Endothelial cell of umbilical vein (primary cell): ENCODE measurements around the gene SDC3. TPM values are rescaled to one million over a fixed set of nuclear protein-coding genes. Genes with fewer than 3 reads are reported as not detected.
A peak's percentile ranks its signal among the peaks of the same experiment; 100 is the strongest.

Experiments
- BruUV-seq: library from RNA; stranded (reverse); fragments of 400-500 nt; replicated peaks from 2 replicates; lab custom pipeline; 2021; lab: Mats Ljungman, UMichigan
- CTCF ChIA-PET: fragments of 300-600, 350-600 bp; sonication (Branson Sonifier 250); formaldehyde crosslinking; loops from one replicate; lab custom pipeline; 2021; ENCODE audit warnings: antibody characterized with exemption, inconsistent platforms; lab: Charles Lee
- POLR2A ChIA-PET: fragments of 300-600, 350-600 bp; sonication (Branson Sonifier 250); formaldehyde crosslinking; loops from one replicate; lab custom pipeline; 2021; ENCODE audit warnings: antibody characterized with exemption, inconsistent platforms; lab: Charles Lee
- DNase-seq: peaks from one replicate; pipeline ENCODE4 v3.0.0-alpha.2; 2011; ENCODE audit warnings: low read depth, low spot score
- FAIRE-seq: peaks from 2 replicates; lab custom pipeline; 2011; peaks lifted over from hg19 to GRCh38; lab: Jason Lieb, UNC
- H2AFZ ChIP-seq: 2 replicates; pipeline ENCODE4 v1.6.0; 2012; ENCODE audit warnings: low read depth, low read length, control low read depth, inconsistent platforms
- H3K27ac ChIP-seq: 2 replicates; pipeline ENCODE4 v1.5.1; 2011; ENCODE audit warnings: low read depth, mild to moderate bottlenecking, control low read depth, low read length, moderate library complexity; ENCODE audit not compliant: insufficient read depth
- H3K27me3 ChIP-seq, 2 experiments: 2 replicates each; pipeline versions ENCODE4 v1.6.0 to v1.6.1; 2011; ENCODE audit warnings: low read length in 2 of 2, mixed read lengths in 1 of 2; ENCODE audit not compliant: control insufficient read depth in 2 of 2, insufficient read depth in 2 of 2
- H3K36me3 ChIP-seq, 2 experiments: 2 replicates in 1 of 2; 3 replicates in 1 of 2; pipeline ENCODE4 v1.5.1; 2011; ENCODE audit warnings: low read length in 2 of 2, mild to moderate bottlenecking in 1 of 2, moderate library complexity in 1 of 2; ENCODE audit not compliant: control insufficient read depth in 2 of 2, insufficient read depth in 2 of 2; ENCODE audit errors: extremely low read depth in 1 of 2
- H3K4me1 ChIP-seq: 3 replicates; pipeline ENCODE4 v1.5.1; 2011; ENCODE audit warnings: mild to moderate bottlenecking, low read length; ENCODE audit not compliant: control insufficient read depth, insufficient read depth; ENCODE audit errors: extremely low read depth
- H3K4me2 ChIP-seq: 2 replicates; pipeline ENCODE4 v1.6.1; 2011; ENCODE audit warnings: low read length, control low read depth, mixed read lengths; ENCODE audit not compliant: insufficient read depth
- H3K4me3 ChIP-seq, 3 experiments: fragments of 200-600 bp in 1 of 3; sonication (generic), shearing (Covaris generic) in 1 of 3; replicated peaks in 1 of 3; 2 replicates each; pipeline ENCODE4 v1.5.1; 2011 to 2016; ENCODE audit warnings: control low read depth in 3 of 3, low read length in 3 of 3, mild to moderate bottlenecking in 2 of 3, inconsistent platforms in 1 of 3, low read depth in 1 of 3, moderate library complexity in 1 of 3; ENCODE audit not compliant: insufficient read depth in 1 of 3
- H3K79me2 ChIP-seq: 2 replicates; pipeline ENCODE4 v1.6.0; 2012; ENCODE audit warnings: low read length, inconsistent platforms; ENCODE audit not compliant: control insufficient read depth, insufficient read depth
- H3K9ac ChIP-seq: replicated peaks from 2 replicates; pipeline ENCODE3; 2011; ENCODE audit warnings: low read length, control low read depth; ENCODE audit not compliant: insufficient read depth; ENCODE audit errors: extremely low read depth
- H3K9me1 ChIP-seq: replicated peaks from 3 replicates; pipeline ENCODE4 v1.6.0; 2011; ENCODE audit warnings: mild to moderate bottlenecking, low read length; ENCODE audit not compliant: control insufficient read depth, insufficient read depth; ENCODE audit errors: extremely low read depth
- H3K9me3 ChIP-seq: replicated peaks from 2 replicates; pipeline ENCODE4 v1.5.1; 2012; ENCODE audit warnings: low read length, inconsistent platforms; ENCODE audit not compliant: control insufficient read depth, insufficient read depth
- H4K20me1 ChIP-seq: replicated peaks from 2 replicates; pipeline ENCODE3; 2011; ENCODE audit warnings: mild to moderate bottlenecking, low read length; ENCODE audit not compliant: control insufficient read depth, insufficient read depth; ENCODE audit errors: extremely low read depth
- CTCF ChIP-seq, 2 donors: IDR thresholded peaks; 1 replicate in 1 of 2; 2 replicates in 1 of 2; pipeline ENCODE4 v1.5.1; 2011; ENCODE audit warnings: low read length in 2 of 2, mild to moderate bottlenecking in 2 of 2, moderate library complexity in 2 of 2, control low read depth in 1 of 2, inconsistent platforms in 1 of 2, low read depth in 1 of 2; ENCODE audit not compliant: insufficient read depth in 1 of 2; ENCODE audit errors: extremely low read depth in 1 of 2
- EZH2 ChIP-seq: IDR thresholded peaks from 2 replicates; pipeline ENCODE4 v1.6.1; 2012; ENCODE audit warnings: borderline replicate concordance, low read depth, mild to moderate bottlenecking, moderate library complexity, low read length, inconsistent platforms; ENCODE audit not compliant: severe bottlenecking
- FOS ChIP-seq: IDR thresholded peaks from 2 replicates; pipeline ENCODE4 v1.6.1; 2011; ENCODE audit warnings: mild to moderate bottlenecking, low read length, moderate library complexity, borderline replicate concordance; ENCODE audit not compliant: insufficient read depth
- GATA2 ChIP-seq: IDR thresholded peaks from 2 replicates; pipeline ENCODE4 v1.7.0; 2011; ENCODE audit warnings: low read depth, mild to moderate bottlenecking, moderate library complexity, mixed read lengths, low read length; ENCODE audit not compliant: insufficient read length, insufficient read depth
- JUN ChIP-seq: IDR thresholded peaks from 2 replicates; pipeline ENCODE4 v1.6.1; 2011; ENCODE audit warnings: borderline replicate concordance, low read depth; ENCODE audit not compliant: insufficient read length, insufficient read depth
- MAX ChIP-seq: IDR thresholded peaks from 2 replicates; pipeline ENCODE4 v1.6.1; 2011; ENCODE audit not compliant: insufficient read depth, insufficient read length
- MYC ChIP-seq: IDR thresholded peaks from one replicate; pipeline ENCODE4 v1.6.1; 2011; ENCODE audit warnings: mild to moderate bottlenecking, low read depth, low read length
- POLR2A ChIP-seq: IDR thresholded peaks from 2 replicates; pipeline ENCODE4 v1.6.1; 2012; ENCODE audit warnings: low read depth, mild to moderate bottlenecking, control low read depth, low read length
- POLR2AphosphoS5 ChIP-seq: IDR thresholded peaks from 2 replicates; pipeline ENCODE4 v1.6.1; 2012; ENCODE audit warnings: low read depth, mild to moderate bottlenecking, control low read depth, low read length, moderate library complexity; ENCODE audit not compliant: insufficient read depth
- dilution Hi-C: fragments of 300-500 bp; cut with MboI; formaldehyde crosslinking; loops from one replicate; pipeline ENCODE4 v1.15.0; 2019; ENCODE audit warnings: low sequenced_read_pairs; ENCODE audit not compliant: extremely low pct_ligation_motif_present
- intact Hi-C: fragments of 100-400 bp; cut with micrococcal nuclease; formaldehyde crosslinking; loops from one replicate; pipeline ENCODE4 v1.10.0; 2022
- polyA plus RNA-seq, 4 experiments: library from polyadenylated mRNA; depleted of rRNA in 3 of 4; stranded (reverse) in 3 of 4; unstranded in 1 of 4; fragments of >200 nt; gene quantifications; 2 replicates each; pipeline versions ENCODE4 v1.2.1 to v1.2.3, GENCODE V29; 2011 to 2012; ENCODE audit warnings: missing spikeins in 1 of 4
- total RNA-seq: library from RNA; stranded (reverse); gene quantifications from 2 replicates; pipeline ENCODE4 v1.2.3, GENCODE V29; 2021

SDC3 gene
- total and polyA plus RNA-seq, 2 donors (not counting 3 experiments of a cell fraction or from before 2014, with no cell fraction given): 7.1 to 25.9 TPM

- Histone ChIP-seq H2AFZ (peak overlapping the region; percentile 55), H3K4me1 (peaks cover 8% of the 10 kb centered on the region), H3K27me3 (no peaks in the 10 kb centered on the region), H3K9me3 (no peaks in the 10 kb centered on the region), H3K36me3 (no peaks in the 10 kb centered on the region), H3K9ac (no peak overlapping the region), H3K27ac (no peak overlapping the region), H3K79me2 (no peaks in the 10 kb centered on the region), H4K20me1 (no peaks in the 10 kb centered on the region), H3K4me2 (no peak overlapping the region), H3K4me3 (no peak overlapping the region), H3K9me1 (no peaks in the 10 kb centered on the region)
- DNase-seq: no peak
- dilution Hi-C loops (loop anchor here (25.0 kb wide), 1 partner anchor 90 kb away; no protein-coding TSS in a partner anchor), intact Hi-C loops (no loop called here)
- CTCF ChIA-PET: interaction anchor here (0.8 to 1.2 kb wide), 2 partner anchors 100 to 122 kb away, joined by 3 read pairs; no protein-coding TSS in a partner anchor
- TF ChIP-seq CTCF (IDR thresholded peaks at IDR 0.05; ENCODE audit: extremely low read depth in 1 of 2, insufficient read depth in 1 of 2, low read depth in 1 of 2, low read length in 2 of 2): no peak
- no peak for TF ChIP-seq MYC
- TF ChIP-seq GATA2: no peak
- TF ChIP-seq JUN: no peak
- no peak for TF ChIP-seq POLR2A
- TF ChIP-seq MAX: no peak
- no peak for TF ChIP-seq FOS
- TF ChIP-seq EZH2: no peak
- no peak for TF ChIP-seq POLR2AphosphoS5
- BruUV-seq: no TSS peak
- peak; percentile 46 for FAIRE-seq
- POLR2A ChIA-PET: no interaction called here
These were observed 6.6 kb downstream of the SDC3 start for GRCh38 chr1:30901798-30902581.
